ENCODE results near the gene HYAL2. TPM values are rescaled to one million over a fixed set of nuclear protein-coding genes. Genes with fewer than 3 reads are reported as not detected.
A peak's percentile ranks its signal among the peaks of the same experiment; 100 is the strongest.

Gene HYAL2
- total and polyA plus RNA-seq, 9 of the 15 experiments (the other 6 are each of a cell fraction or from before 2014, with no cell fraction given), result 0.36 to 22.7 (median 11.4) TPM; not detected in 1

DNA sequence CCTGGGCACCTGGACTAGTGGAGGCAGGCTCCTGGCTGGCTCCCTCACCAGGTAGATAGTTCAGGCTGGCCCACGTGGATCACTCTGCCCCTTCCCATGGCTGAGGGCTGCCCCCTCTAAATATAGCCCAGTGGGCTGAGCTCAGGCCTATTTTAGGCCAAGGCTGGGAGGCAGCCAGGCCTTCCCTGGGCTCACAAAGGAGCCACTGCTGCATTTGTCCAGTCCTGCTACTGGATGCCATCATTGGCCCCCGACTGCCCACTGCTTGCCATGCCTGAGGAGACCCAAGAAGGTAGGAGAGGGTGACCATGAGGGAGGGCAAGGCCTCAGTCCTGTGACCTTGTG is 43.7 kb downstream of the HYAL2 start, which contains the start of gene LSMEM2:
TSS of gene LSMEM2 (plus strand) at position 208 of the 345 bp plus-strand sequence. CDS start at position 235, 27 bp downstream.
- no peak for DNase-seq (ENCODE audit: extremely low read depth in 1 of 4, low spot score in 3 of 4)
- Histone ChIP-seq H3K9ac (ENCODE audit: insufficient read depth in 1 of 2, low read depth in 2 of 2, low read length in 2 of 2) (peak within 1 kb of the TSS in 1 of 2 experiments; percentile 61; a peak in 2 of 4 replicates), H3K79me2 (ENCODE audit: control insufficient read depth, insufficient read depth, low read length) (no peaks in the 10 kb centered on the region), H3K36me3 (ENCODE audit: control insufficient read depth, insufficient read depth, low read length) (no peaks in the 10 kb centered on the region), H3K27me3 (ENCODE audit: control insufficient read depth in 2 of 2, insufficient read depth in 2 of 2, low read length in 2 of 2) (no peaks in the 10 kb centered on the region), H2AFZ (ENCODE audit: low read depth, low read length) (peak within 1 kb of the TSS; percentile 20; the same call in 1 of the 2 replicates), H3K4me1 (replicated peaks in 1 of 2; ENCODE audit: control insufficient read depth in 2 of 2, insufficient read depth in 2 of 2, low read length in 2 of 2) (peaks cover 0 to 22% of the 10 kb centered on the region in 2 experiments; a peak in 3 of 5 replicates), H3K4me3 (no peak within 1 kb of the TSS), H3K4me2 (ENCODE audit: insufficient read depth, low read length) (no peak within 1 kb of the TSS), H3K27ac (ENCODE audit: extremely low read depth, low read depth, low read length) (no peak within 1 kb of the TSS), H3K9me1 (ENCODE audit: control insufficient read depth, insufficient read depth, low read length) (no peaks in the 10 kb centered on the region), H3K9me3 (replicated peaks; ENCODE audit: control insufficient read depth, insufficient read depth, low read depth, low read length) (no peaks in the 10 kb centered on the region), H4K20me1 (replicated peaks; ENCODE audit: control insufficient read depth, insufficient read depth, low read length) (no peaks in the 10 kb centered on the region)
- CTCF ChIA-PET (ENCODE audit: low intra/inter-chr PET ratio), result no interaction called here
- no TSS peak for BruUV-seq (replicated peaks)
- no peak for ATAC-seq
- FAIRE-seq, result no peak
- in situ Hi-C loops (cut with MboI) (no loop called here), intact Hi-C loops (cut with micrococcal nuclease) (no loop called here)
- POLR2A ChIA-PET, result interaction anchor here (0.6 to 1.7 kb wide), 3 partner anchors 13 to 36 kb away, joined by 3 to 8 read pairs (median 3); partner anchors contain the start of gene IFRD2
- 16% methylated on average over 2 of the region's 2 CpGs for WGBS (ENCODE audit: insufficient coverage, low coverage, missing lambda C conversion rate)
- TF ChIP-seq HDAC1 (IDR thresholded peaks at IDR 0.05) (no peak), RBM25 (IDR thresholded peaks at IDR 0.05; ENCODE audit: low read depth, low read length, severe bottlenecking) (no peak), HNRNPK (IDR thresholded peaks at IDR 0.05; ENCODE audit: low read depth, low read length, poor library complexity, severe bottlenecking) (no peak), HMG20A (CRISPR knock-in tag; conservative IDR thresholded peaks at IDR 0.05) (no peak), FUS (optimal IDR thresholded peaks at IDR 0.05; ENCODE audit: low read depth, low read length) (no peak), NFE2 (IDR thresholded peaks at IDR 0.05; ENCODE audit: low read depth) (no peak), RFX1 (IDR thresholded peaks at IDR 0.05) (no peak), CEBPG (CRISPR knock-in tag; IDR thresholded peaks at IDR 0.05) (no peak), CEBPG (tag; conservative IDR thresholded peaks at IDR 0.05 in 1 of 2, IDR thresholded peaks at IDR 0.05 in 1 of 2) (no peak)
- TF ChIP-seq, protein P1, sequence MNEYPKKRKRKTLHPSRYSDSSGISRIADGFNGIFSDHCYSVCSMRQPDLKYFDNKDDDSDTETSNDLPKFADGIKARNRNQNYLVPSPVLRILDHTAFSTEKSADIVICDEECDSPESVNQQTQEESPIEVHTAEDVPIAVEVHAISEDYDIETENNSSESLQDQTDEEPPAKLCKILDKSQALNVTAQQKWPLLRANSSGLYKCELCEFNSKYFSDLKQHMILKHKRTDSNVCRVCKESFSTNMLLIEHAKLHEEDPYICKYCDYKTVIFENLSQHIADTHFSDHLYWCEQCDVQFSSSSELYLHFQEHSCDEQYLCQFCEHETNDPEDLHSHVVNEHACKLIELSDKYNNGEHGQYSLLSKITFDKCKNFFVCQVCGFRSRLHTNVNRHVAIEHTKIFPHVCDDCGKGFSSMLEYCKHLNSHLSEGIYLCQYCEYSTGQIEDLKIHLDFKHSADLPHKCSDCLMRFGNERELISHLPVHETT (CRISPR knock-in tag; conservative IDR thresholded peaks at IDR 0.05 in 1 of 2, IDR thresholded peaks at IDR 0.05 in 1 of 2), result no peak
- TF ChIP-seq, protein P2, sequence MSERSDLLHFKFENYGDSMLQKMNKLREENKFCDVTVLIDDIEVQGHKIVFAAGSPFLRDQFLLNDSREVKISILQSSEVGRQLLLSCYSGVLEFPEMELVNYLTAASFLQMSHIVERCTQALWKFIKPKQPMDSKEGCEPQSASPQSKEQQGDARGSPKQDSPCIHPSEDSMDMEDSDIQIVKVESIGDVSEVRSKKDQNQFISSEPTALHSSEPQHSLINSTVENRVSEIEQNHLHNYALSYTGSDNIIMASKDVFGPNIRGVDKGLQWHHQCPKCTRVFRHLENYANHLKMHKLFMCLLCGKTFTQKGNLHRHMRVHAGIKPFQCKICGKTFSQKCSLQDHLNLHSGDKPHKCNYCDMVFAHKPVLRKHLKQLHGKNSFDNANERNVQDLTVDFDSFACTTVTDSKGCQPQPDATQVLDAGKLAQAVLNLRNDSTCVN (CRISPR knock-in tag; IDR thresholded peaks at IDR 0.05), result no peak
